CD14-positive monocyte (primary cell): Measurements from ENCODE around the gene PDILT. TPM values are rescaled to one million over a fixed set of nuclear protein-coding genes. Genes with fewer than 3 reads are reported as not detected.

Source experiments
- DNase-seq, 3 donors: peaks; one replicate each; pipeline ENCODE4 v3.0.0-alpha.2; 2011 to 2022
- H2AFZ ChIP-seq: 2 replicates; pipeline ENCODE4 v1.6.0; 2012; ENCODE audit warnings: mild to moderate bottlenecking, low read depth, low read length, inconsistent platforms; ENCODE audit not compliant: insufficient read depth, poor library complexity, severe bottlenecking
- H3K27ac ChIP-seq, 2 donors: 1 replicate in 1 of 2; 2 replicates in 1 of 2; pipeline ENCODE4 v1.5.1; 2012 to 2013; ENCODE audit warnings: low read length in 2 of 2, control low read depth in 1 of 2, inconsistent platforms in 1 of 2, low read depth in 1 of 2, mild to moderate bottlenecking in 1 of 2
- H3K27me3 ChIP-seq, 2 donors: one replicate each; pipeline versions ENCODE4 v1.6.0 to v1.6.1; 2011 to 2013; ENCODE audit warnings: low read length in 2 of 2; ENCODE audit not compliant: control insufficient read depth in 2 of 2, insufficient read depth in 2 of 2
- H3K36me3 ChIP-seq, 2 donors: replicated peaks in 1 of 2; 1 replicate in 1 of 2; 2 replicates in 1 of 2; pipeline versions ENCODE4 v1.5.1 to v1.6.1; 2012 to 2013; ENCODE audit warnings: low read length in 2 of 2, control low read depth in 1 of 2, inconsistent platforms in 1 of 2, mild to moderate bottlenecking in 1 of 2; ENCODE audit not compliant: insufficient read depth in 2 of 2, control insufficient read depth in 1 of 2
- H3K4me1 ChIP-seq, 2 donors: 1 replicate in 1 of 2; 2 replicates in 1 of 2; pipeline versions ENCODE4 v1.5.1 to v1.6.1; 2012 to 2013; ENCODE audit warnings: low read length in 2 of 2, control low read depth in 1 of 2, inconsistent platforms in 1 of 2, mild to moderate bottlenecking in 1 of 2, moderate library complexity in 1 of 2; ENCODE audit not compliant: insufficient read depth in 2 of 2, control insufficient read depth in 1 of 2
- H3K4me2 ChIP-seq: replicated peaks from 2 replicates; pipeline ENCODE3; 2012; ENCODE audit warnings: low read length, moderate library complexity, mild to moderate bottlenecking; ENCODE audit not compliant: poor library complexity, severe bottlenecking; ENCODE audit errors: extremely low read depth
- H3K4me3 ChIP-seq, 3 experiments: fragments of 200-600 bp in 1 of 3; sonication (generic) in 1 of 3; replicated peaks in 1 of 3; 1 replicate in 2 of 3; 2 replicates in 1 of 3; pipeline ENCODE4 v1.5.1; 2011 to 2013; ENCODE audit warnings: low read length in 3 of 3, mild to moderate bottlenecking in 3 of 3, control low read depth in 2 of 3, low read depth in 2 of 3, inconsistent platforms in 1 of 3, moderate library complexity in 1 of 3
- H3K79me2 ChIP-seq: 2 replicates; pipeline ENCODE4 v1.6.0; 2012; ENCODE audit warnings: mild to moderate bottlenecking, control low read depth, inconsistent platforms, low read length, moderate library complexity; ENCODE audit not compliant: insufficient read depth
- H3K9ac ChIP-seq: 2 replicates; pipeline ENCODE4 v1.6.0; 2017; ENCODE audit warnings: low read length, mild to moderate bottlenecking; ENCODE audit not compliant: insufficient read depth, poor library complexity, severe bottlenecking
- H3K9me3 ChIP-seq, 2 donors: replicated peaks in 1 of 2; 1 replicate in 1 of 2; 2 replicates in 1 of 2; pipeline versions ENCODE4 v1.5.1 to v1.6.1; 2012 to 2013; ENCODE audit warnings: low read length in 2 of 2, control low read depth in 1 of 2; ENCODE audit not compliant: control insufficient read depth in 1 of 2, insufficient read depth in 1 of 2
- H4K20me1 ChIP-seq: 2 replicates; pipeline ENCODE4 v1.6.0; 2012; ENCODE audit warnings: mild to moderate bottlenecking, low read length, control low read depth, moderate library complexity; ENCODE audit not compliant: insufficient read depth
- H3K27ac Mint-ChIP-seq, 7 donors: one replicate each; pipeline ENCODE4 v1.8.0; 2020; ENCODE audit warnings: mild to moderate bottlenecking in 7 of 7, mixed read lengths in 7 of 7, moderate library complexity in 6 of 7, inconsistent platforms in 2 of 7
- H3K27me3 Mint-ChIP-seq, 3 donors: one replicate each; pipeline ENCODE4 v1.8.0; 2021 to 2022; ENCODE audit warnings: low read depth in 3 of 3, mild to moderate bottlenecking in 3 of 3, mixed read lengths in 3 of 3, moderate library complexity in 3 of 3, inconsistent platforms in 1 of 3
- H3K36me3 Mint-ChIP-seq, 2 donors: one replicate each; pipeline ENCODE4 v1.8.0; 2020; ENCODE audit warnings: mixed read lengths in 2 of 2, inconsistent platforms in 1 of 2, mild to moderate bottlenecking in 1 of 2
- H3K4me1 Mint-ChIP-seq: one replicate; pipeline ENCODE4 v1.8.0; 2020; ENCODE audit warnings: mild to moderate bottlenecking, mixed read lengths
- H3K4me3 Mint-ChIP-seq, 2 donors: one replicate each; pipeline ENCODE4 v1.8.0; 2020; ENCODE audit warnings: mild to moderate bottlenecking in 2 of 2, mixed read lengths in 2 of 2, moderate library complexity in 1 of 2
- H3K9me3 Mint-ChIP-seq, 7 donors: one replicate each; pipeline ENCODE4 v1.8.0; 2020 to 2022; ENCODE audit warnings: mixed read lengths in 7 of 7, mild to moderate bottlenecking in 6 of 7, moderate library complexity in 6 of 7, inconsistent platforms in 2 of 7
- CTCF ChIP-seq: fragments of 200-600 bp; IDR thresholded peaks from one replicate; pipeline ENCODE4 v1.8.0; 2022; ENCODE audit warnings: antibody characterized with exemption, mild to moderate bottlenecking
- WGBS: methylation state at CpG from one replicate; pipeline ENCODE4 v1.1.5; 2013; ENCODE audit warnings: missing lambda C conversion rate; ENCODE audit not compliant: insufficient coverage; 5-methylcytosine and 5-hydroxymethylcytosine counted together
- intact Hi-C, 2 donors: fragments of 100-400 bp; cut with micrococcal nuclease; formaldehyde crosslinking; loops; one replicate each; pipeline versions ENCODE4 v1.15.0 to v1.15.1; 2023
- polyA plus RNA-seq, 3 donors: library from polyadenylated mRNA; depleted of rRNA in 1 of 3; unstranded in 2 of 3; stranded (reverse) in 1 of 3; fragments of 300-500 nt in 2 of 3; fragments of >200 nt in 1 of 3; fragmentation: Illumina TruSeq in 2 of 3; gene quantifications; 1 replicate in 2 of 3; 2 replicates in 1 of 3; pipeline ENCODE4 v1.2.3, GENCODE V29; 2012 to 2021

Gene PDILT
- polyA plus RNA-seq, 3 donors = not detected

- no peak overlapping the region for H3K27ac Mint-ChIP-seq
- Histone ChIP-seq H3K36me3 (no peaks in the 10 kb centered on the region), H3K9ac (no peak overlapping the region), H3K27ac (no peak overlapping the region), H3K79me2 (no peaks in the 10 kb centered on the region), H3K4me1 (no peaks in the 10 kb centered on the region), H3K4me3 (no peak overlapping the region), H4K20me1 (no peaks in the 10 kb centered on the region), H3K4me2 (no peak overlapping the region), H3K9me3 (no peaks in the 10 kb centered on the region), H3K27me3 (no peaks in the 10 kb centered on the region), H2AFZ (no peak overlapping the region)
- no peaks in the 10 kb centered on the region for H3K9me3 Mint-ChIP-seq
- H3K4me3 Mint-ChIP-seq = no peak overlapping the region
- no peak for TF ChIP-seq CTCF
- DNase-seq = no peak
- intact Hi-C loops = no loop called here
- peaks cover 0 to 9% (median 7%) of the 10 kb centered on the region in 3 donors for H3K27me3 Mint-ChIP-seq
- no peaks in the 10 kb centered on the region for H3K36me3 Mint-ChIP-seq
- H3K4me1 Mint-ChIP-seq = no peaks in the 10 kb centered on the region
- 85% methylated on average over 5 of the region's 8 CpGs for WGBS
Observed at GRCh38 chr16:20401475-20402016, 3.0 kb downstream of the PDILT start.

GRCh38 chr16:20401066-20401465 is 3.5 kb downstream of the PDILT start:
- intact Hi-C loops = no loop called here
- WGBS = no CpG with 5 or more reads among the region's 2 CpGs
- no peak overlapping the region for H3K27ac ChIP-seq

More at GRCh38 chr16:20401066-20401465, 3.5 kb downstream of the PDILT start:
- Histone ChIP-seq H3K27me3 (no peaks in the 10 kb centered on the region), H3K36me3 (no peaks in the 10 kb centered on the region), H3K79me2 (no peaks in the 10 kb centered on the region), H2AFZ (no peak overlapping the region), H3K4me2 (no peak overlapping the region), H3K4me1 (no peaks in the 10 kb centered on the region), H3K9me3 (no peaks in the 10 kb centered on the region), H3K9ac (no peak overlapping the region), H3K4me3 (no peak overlapping the region), H4K20me1 (no peaks in the 10 kb centered on the region)
- TF ChIP-seq CTCF = no peak
- H3K36me3 Mint-ChIP-seq = no peaks in the 10 kb centered on the region
- no peak for DNase-seq
- no peaks in the 10 kb centered on the region for H3K9me3 Mint-ChIP-seq
- H3K27me3 Mint-ChIP-seq = peaks cover 0 to 7% (median 7%) of the 10 kb centered on the region in 3 donors
- no peak overlapping the region for H3K27ac Mint-ChIP-seq
- no peaks in the 10 kb centered on the region for H3K4me1 Mint-ChIP-seq
- no peak overlapping the region for H3K4me3 Mint-ChIP-seq
